HG03060 (cell line): ENCODE results near the gene FIGN.

Experiments
- ATAC-seq: cut with Tn5 transposase; IDR thresholded peaks from one replicate; pipeline ENCODE4 v1.9.1; 2021; ENCODE audit warnings: low read depth, moderate number of reproducible peaks; ENCODE audit not compliant: unreplicated experiment

FIGN gene

GRCh38 chr2:163667064-163667887 lies 68.5 kb downstream of the FIGN start:
- no peak for ATAC-seq

GRCh38 chr2:163665817-163666216 lies 70.0 kb downstream of the FIGN start:
- no peak for ATAC-seq

- no peak for ATAC-seq
Measured at GRCh38 chr2:163665051-163665450, 70.8 kb downstream of the FIGN start.

DNA sequence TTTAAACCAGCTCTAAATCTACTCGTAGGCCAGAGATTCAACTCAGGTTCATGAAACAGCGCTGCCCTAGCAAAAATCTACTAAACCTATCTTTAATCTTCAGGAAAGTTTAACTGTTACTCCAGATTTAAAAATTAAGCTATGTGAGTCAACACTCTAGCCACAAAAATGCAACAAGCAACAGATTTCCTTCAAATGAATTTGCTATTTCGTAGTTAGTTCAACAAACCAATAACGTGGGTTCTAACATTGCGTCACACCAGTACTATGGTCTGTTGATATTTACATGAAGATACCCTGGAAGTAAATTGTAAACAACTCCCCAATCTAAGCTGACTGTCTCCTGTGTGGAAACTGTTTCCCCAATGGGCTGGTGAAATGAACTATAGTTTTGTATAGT lies 71.2 kb downstream of the FIGN start:
- no peak for ATAC-seq

GRCh38 chr2:163662141-163662780 lies 73.5 kb downstream of the FIGN start:
- no peak for ATAC-seq

GRCh38 chr2:163659224-163659623 lies 76.6 kb downstream of the FIGN start:
- ATAC-seq, result no peak

DNA sequence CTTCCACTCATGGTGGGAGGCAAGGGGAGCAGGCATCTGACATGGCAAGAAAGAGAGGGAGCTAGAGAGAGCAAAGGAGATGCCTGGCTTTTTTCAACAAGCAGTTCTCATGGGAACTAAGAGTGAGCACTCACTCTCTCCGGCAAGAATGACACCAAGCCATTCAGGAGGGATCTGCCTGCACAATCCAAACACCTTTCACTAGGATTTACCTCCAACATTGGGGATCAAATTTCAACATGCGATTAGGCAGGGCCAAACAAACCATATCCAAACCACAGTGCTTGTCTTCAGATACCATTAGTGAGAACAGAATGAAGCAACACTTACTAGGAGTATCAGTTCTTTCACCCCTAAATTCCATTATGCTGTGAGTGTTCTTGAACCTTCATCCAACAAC lies 77.3 kb downstream of the FIGN start:
- ATAC-seq, result no peak

DNA sequence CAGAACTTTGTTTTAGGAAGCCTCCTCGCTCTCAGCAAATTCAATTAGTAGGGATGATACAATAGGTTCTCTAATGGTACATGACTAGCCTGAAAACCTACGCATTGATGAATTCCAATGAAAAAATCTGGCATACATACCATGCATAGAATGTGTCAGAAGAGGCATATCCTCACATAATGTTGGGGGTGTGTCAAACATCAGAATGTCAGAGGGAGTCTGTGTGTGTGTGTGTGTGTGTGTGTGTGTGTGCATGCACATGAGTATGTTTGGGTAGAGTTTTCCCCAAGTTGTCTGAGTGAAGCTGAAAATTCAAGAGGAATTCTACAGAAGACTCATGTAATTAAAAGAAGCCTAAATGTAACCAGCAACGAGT lies 78.5 kb downstream of the FIGN start:
- no peak for ATAC-seq

DNA sequence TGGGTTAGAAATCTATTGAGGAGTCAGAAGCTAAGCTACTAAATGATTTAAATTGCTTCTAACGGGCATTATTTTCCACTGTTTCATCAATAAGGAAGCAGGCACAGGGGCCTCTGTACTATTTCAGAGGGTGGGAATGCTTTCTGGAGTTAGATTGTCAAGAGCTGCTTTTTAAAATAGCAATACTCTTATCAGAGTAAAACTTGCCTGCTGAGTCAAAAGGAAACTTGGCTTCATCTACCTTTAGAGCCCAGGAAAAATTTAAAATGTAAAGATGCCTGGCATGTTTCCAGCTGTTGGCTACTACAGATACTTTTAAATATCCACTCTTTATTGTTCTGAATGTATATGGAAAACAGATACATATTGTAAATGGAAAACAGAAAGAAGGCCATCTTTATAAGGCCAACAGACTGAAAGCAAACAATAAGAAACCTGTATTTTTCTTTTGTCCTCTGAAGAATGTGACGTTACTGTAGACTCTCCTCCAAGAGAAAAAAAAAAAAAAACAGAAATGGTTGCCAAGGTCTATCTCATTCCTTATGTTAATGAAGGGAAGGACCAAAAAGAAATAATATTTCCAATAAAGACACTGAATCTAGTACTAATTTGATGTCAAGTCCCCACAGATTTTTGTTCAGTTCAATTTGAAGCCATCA lies 79.1 kb downstream of the FIGN start:
- no peak for ATAC-seq

DNA sequence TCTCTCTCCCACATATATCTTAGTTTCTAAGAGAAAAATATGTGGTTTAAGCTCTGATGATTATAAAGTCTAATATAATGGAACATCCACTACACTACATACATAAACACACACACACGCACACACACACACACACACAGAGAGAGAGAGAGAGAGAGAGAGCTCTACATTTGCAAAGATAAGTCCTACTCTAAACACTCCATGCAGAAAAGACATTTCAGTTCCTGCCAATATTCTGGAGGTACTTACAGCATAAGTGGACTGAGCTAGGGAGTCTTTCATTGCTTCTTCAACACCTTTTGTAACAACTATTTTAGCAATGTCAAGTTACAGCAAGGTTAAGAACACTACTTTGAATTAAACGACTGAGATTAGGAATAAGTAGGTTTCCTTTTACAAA lies 80.1 kb downstream of the FIGN start:
- ATAC-seq, result no peak

DNA sequence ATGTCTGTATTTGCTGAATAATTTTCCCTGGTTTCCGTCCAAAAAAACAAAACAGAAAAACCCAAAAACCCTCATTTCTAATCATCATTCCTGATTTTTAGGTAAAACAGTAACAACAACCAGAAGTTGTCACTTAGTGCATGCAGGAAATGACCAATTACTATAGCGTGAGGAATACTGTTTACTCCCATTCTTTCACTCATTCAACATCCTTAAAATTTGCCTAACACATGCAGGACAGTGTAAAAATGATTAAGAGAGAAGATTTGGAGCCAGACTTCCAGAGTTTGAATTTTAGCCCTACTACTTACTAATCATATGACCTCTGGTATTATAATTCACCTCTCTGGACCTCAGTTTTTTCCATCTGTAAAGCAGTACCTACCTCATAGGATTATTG lies 83.1 kb downstream of the FIGN start:
- no peak for ATAC-seq

GRCh38 chr2:163649080-163649479 lies 86.7 kb downstream of the FIGN start:
- ATAC-seq, result no peak

DNA sequence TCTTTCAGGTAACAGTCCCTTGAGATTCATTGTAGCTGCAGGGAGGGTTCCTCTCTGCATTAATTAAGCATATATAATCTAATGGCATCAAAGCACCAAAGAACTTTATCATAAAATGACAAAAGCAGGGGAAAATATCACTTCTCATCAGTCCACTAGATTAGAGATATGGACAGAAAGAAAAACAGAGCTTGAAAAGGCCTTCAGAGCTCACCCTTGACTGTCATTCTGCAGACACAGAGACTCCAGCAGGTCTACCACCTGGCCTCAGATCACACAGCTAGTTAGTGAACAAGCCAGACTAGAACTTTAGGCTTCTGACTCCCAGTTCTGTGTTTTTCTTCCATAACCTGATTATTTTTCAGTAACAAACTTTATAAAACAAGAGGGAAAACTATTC lies 88.5 kb downstream of the FIGN start:
- ATAC-seq, result no peak

DNA sequence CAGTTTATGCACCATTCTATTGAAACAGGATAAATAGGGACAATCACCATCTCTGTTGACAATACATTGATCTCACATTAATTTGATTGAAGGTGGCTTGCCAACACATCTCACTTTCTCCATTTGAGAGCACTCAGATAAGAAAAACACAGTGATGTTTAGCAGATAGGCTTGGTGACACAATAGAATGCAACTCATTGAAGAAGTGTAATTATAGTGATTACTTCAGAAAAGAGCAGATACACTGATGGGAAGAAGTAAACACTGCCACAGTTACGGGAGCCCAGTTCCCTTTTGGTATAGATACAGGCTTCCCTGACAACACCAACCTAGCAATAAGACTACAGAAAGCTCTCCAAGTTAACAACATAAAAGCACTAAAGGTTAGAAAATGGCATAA lies 89.1 kb downstream of the FIGN start:
- no peak for ATAC-seq

DNA sequence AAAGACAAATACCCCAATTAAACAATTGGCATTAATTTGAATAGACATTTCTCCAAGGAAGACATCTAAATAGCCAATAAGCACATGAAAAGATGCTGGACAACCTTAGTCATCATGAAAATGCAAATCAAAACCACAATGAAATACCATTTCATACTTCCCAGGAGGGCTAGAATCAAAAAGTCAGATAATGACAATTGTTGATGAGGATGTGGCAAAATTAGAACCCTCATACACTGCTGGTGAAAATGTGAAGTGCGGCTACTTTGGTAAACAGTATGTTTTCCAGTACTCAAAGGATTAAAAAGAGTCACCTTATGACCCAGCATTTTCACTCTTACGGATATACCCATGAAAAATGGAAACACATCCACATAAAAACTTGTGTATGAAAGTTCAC lies 91.6 kb downstream of the FIGN start:
- ATAC-seq, result no peak

GRCh38 chr2:163641986-163642385 lies 93.8 kb downstream of the FIGN start:
- ATAC-seq, result no peak

DNA sequence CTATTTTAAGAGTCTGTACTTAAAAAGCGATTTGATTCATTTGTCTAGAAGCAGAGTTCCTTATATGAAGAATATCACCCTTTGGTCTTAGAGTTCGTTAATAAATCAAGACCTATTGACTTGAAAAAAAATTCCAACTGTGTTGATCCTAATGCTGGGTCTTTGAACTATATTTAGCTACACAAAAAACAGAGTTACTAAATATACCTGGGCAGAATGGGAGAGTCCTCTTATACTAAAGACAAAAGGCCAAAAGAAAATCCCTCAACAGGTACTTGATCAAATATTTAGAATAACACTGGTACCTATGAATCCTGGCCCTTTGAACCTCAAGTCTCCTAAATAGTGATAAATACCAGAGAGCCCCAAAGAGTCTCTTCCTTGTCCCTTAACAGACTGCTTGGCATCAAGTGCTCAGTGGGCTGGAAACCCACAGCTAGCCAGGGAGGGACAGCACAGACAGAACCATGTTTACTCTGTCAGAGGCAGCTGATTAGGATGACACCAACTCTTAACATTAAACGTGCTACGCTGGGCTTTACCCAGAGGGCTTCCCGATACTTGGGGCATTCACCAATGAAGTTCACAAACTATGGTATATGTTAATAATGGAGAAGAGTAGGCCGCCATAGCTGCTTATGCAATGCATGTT lies 95.1 kb downstream of the FIGN start:
- ATAC-seq, result no peak

DNA sequence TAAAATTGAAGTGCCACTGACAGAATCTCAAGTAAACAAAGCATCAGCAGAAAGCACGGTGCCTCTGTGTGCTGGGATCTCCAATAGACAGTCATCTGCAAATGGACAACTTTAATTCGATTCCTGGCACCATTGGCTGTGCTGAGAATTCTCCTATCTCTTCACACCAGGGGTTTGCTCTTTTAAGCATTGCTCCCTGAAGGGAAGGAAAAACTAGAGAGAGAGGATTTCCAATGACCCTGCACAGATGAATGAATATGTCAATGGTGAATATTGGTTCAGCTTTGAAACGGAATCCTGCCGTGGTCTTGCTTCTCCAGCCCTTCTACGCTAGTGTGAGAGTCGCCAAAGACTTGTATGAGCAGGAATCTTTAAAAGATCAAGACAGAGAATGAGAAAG lies 97.9 kb downstream of the FIGN start:
- ATAC-seq, result no peak

GRCh38 chr2:163633291-163633690 lies 102.5 kb downstream of the FIGN start:
- no peak for ATAC-seq

DNA sequence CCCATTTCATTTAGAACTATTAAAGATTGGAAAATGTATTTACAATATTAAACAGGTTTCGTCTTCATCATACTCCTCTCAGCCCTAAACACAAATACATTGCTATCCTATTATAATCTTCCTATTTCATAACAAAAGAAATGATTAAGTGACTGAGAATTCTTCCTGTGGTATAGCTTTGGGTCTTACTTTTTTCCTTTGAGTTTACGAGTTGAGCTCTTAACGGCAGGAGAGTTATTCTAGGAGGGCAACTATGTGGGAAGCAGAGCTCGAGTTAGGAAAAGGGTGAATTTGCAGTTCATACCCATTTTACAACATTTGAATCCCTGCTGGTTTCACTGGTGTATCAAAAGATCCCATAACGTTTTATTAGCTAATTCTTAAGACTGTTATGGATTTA lies 105.0 kb downstream of the FIGN start:
- no peak for ATAC-seq

GRCh38 chr2:163626639-163627109 lies 109.1 kb downstream of the FIGN start:
- no peak for ATAC-seq
